ENCODE measurements around the gene ATP8A2. TPM values are rescaled to one million over a fixed set of nuclear protein-coding genes. Genes with fewer than 3 reads are reported as not detected.

Gene ATP8A2
- total and polyA plus RNA-seq, 10 of the 15 experiments (the other 5 are each of a cell fraction or from before 2014, with no cell fraction given) = 0.01 to 0.04 (median 0.04) TPM; not detected in 7

- H3K79me2 ChIP-seq (ENCODE audit: control insufficient read depth, insufficient read depth, low read length) = no peaks in the 10 kb centered on the region
- BruUV-seq (replicated peaks) = no TSS peak
- no peak overlapping the region for H3K27ac ChIP-seq (ENCODE audit: control insufficient read depth, insufficient read depth)
- no peak overlapping the region for H3K9ac ChIP-seq (ENCODE audit: control insufficient read depth, insufficient read depth, low read length)
- H3K4me3 ChIP-seq = no peak overlapping the region
- no peak overlapping the region for H2AFZ ChIP-seq (ENCODE audit: control insufficient read depth, low read depth, low read length)
- no peak overlapping the region for H3K4me2 ChIP-seq (ENCODE audit: control insufficient read depth, insufficient read depth)
- 0% methylated on average over 2 of the region's 2 CpGs for WGBS (ENCODE audit: insufficient coverage, insufficient replicate concordance, low lambda C conversion rate, missing lambda C conversion rate)
- no peaks in the 10 kb centered on the region for H3K36me3 ChIP-seq (ENCODE audit: control insufficient read depth in 2 of 2, insufficient read depth in 2 of 2, low read length in 1 of 2)
- TF ChIP-seq SKIL (IDR thresholded peaks at IDR 0.05; ENCODE audit: low read depth, poor library complexity, severe bottlenecking) (no peak), TARDBP (IDR thresholded peaks at IDR 0.05; ENCODE audit: borderline replicate concordance) (no peak), RAD21 (IDR thresholded peaks at IDR 0.05; ENCODE audit: insufficient read depth, low read depth, low read length) (no peak), JUND (IDR thresholded peaks at IDR 0.05; ENCODE audit: low read depth, low read length) (no peak), TCF12 (IDR thresholded peaks at IDR 0.05; ENCODE audit: low read depth, low read length) (no peak)
- TF ChIP-seq, protein P1, sequence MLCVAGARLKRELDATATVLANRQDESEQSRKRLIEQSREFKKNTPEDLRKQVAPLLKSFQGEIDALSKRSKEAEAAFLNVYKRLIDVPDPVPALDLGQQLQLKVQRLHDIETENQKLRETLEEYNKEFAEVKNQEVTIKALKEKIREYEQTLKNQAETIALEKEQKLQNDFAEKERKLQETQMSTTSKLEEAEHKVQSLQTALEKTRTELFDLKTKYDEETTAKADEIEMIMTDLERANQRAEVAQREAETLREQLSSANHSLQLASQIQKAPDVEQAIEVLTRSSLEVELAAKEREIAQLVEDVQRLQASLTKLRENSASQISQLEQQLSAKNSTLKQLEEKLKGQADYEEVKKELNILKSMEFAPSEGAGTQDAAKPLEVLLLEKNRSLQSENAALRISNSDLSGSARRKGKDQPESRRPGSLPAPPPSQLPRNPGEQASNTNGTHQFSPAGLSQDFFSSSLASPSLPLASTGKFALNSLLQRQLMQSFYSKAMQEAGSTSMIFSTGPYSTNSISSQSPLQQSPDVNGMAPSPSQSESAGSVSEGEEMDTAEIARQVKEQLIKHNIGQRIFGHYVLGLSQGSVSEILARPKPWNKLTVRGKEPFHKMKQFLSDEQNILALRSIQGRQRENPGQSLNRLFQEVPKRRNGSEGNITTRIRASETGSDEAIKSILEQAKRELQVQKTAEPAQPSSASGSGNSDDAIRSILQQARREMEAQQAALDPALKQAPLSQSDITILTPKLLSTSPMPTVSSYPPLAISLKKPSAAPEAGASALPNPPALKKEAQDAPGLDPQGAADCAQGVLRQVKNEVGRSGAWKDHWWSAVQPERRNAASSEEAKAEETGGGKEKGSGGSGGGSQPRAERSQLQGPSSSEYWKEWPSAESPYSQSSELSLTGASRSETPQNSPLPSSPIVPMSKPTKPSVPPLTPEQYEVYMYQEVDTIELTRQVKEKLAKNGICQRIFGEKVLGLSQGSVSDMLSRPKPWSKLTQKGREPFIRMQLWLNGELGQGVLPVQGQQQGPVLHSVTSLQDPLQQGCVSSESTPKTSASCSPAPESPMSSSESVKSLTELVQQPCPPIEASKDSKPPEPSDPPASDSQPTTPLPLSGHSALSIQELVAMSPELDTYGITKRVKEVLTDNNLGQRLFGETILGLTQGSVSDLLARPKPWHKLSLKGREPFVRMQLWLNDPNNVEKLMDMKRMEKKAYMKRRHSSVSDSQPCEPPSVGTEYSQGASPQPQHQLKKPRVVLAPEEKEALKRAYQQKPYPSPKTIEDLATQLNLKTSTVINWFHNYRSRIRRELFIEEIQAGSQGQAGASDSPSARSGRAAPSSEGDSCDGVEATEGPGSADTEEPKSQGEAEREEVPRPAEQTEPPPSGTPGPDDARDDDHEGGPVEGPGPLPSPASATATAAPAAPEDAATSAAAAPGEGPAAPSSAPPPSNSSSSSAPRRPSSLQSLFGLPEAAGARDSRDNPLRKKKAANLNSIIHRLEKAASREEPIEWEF (IDR thresholded peaks at IDR 0.05; ENCODE audit: insufficient replicate concordance, low read depth, low read length) = no peak
- no peaks in the 10 kb centered on the region for H3K9me3 ChIP-seq (replicated peaks; ENCODE audit: control insufficient read depth, insufficient read depth, low read length)
- in situ Hi-C loops (cut with MboI) = no loop called here
- CTCF ChIA-PET = interaction anchor here (0.7 kb wide), 1 partner anchor 16 kb away, joined by 4 read pairs; no protein-coding TSS in a partner anchor
- H3K27me3 ChIP-seq (replicated peaks in 1 of 2; ENCODE audit: control insufficient read depth in 2 of 2, insufficient read depth in 2 of 2, low read length in 1 of 2) = no peaks in the 10 kb centered on the region
- H4K20me1 ChIP-seq (ENCODE audit: control insufficient read depth, insufficient read depth) = no peaks in the 10 kb centered on the region
- no peak for FAIRE-seq
- H3K4me1 ChIP-seq (ENCODE audit: control insufficient read depth, insufficient read depth, low read length) = no peaks in the 10 kb centered on the region
- SMC1A ChIA-PET (ENCODE audit: uncharacterized antibody, unreplicated experiment) = no interaction called here
- no peak for ATAC-seq
- no peak for DNase-seq (ENCODE audit: low read depth, low spot score)
- POLR2A ChIA-PET = no interaction called here
- intact Hi-C loops (cut with micrococcal nuclease; ENCODE audit: unreplicated experiment) = no loop called here
- RAD21 ChIA-PET (ENCODE audit: unreplicated experiment) = no interaction called here
Observed at GRCh38 chr13:25598421-25598820, 226.6 kb downstream of the ATP8A2 start.

Data from GM12878 (cell line).